HEK293 (cell line): ENCODE results near the gene THSD7B.

Source experiments
- REST ChIP-seq: fragments of 450-650 bp; formaldehyde crosslinking; IDR thresholded peaks from 2 replicates; pipeline ENCODE4 v1.5.1; 2016; ENCODE audit warnings: missing biosample characterization, missing genetic modification characterization
- YY1 ChIP-seq: fragments of 450-650 bp; formaldehyde crosslinking; IDR thresholded peaks from 2 replicates; pipeline ENCODE4 v1.5.1; 2018; ENCODE audit warnings: missing biosample characterization, missing genetic modification characterization
- ZSCAN18 ChIP-seq: fragments of 450-650 bp; formaldehyde crosslinking; IDR thresholded peaks from 2 replicates; pipeline ENCODE4 v1.5.1; 2016; ENCODE audit warnings: missing biosample characterization, missing genetic modification characterization

- TF ChIP-seq ZSCAN18 (no peak), YY1 (no peak), REST (tag by site-specific recombination) (no peak)
These were observed 956.4 kb downstream of the THSD7B start for GRCh38 chr2:137721733-137722132.
